T-helper 2 cell treated with Interferon-gamma antibody and Interleukin-4, amounts not matched to agents 5 μg/mL and 100 μg/mL, for 36 hours (primary cell): Measurements from ENCODE around the gene AWAT2.
"Not testable (repeated sequence)": the region's sequence is repeated elsewhere in the genome, so short reads cannot be mapped to it uniquely, and the experiment has no call there.

Experiments used
- DNase-seq: peaks from one replicate; pipeline ENCODE4 v3.0.0; 2021; ENCODE audit warnings: low spot score
- H3K27ac Mint-ChIP-seq: one replicate; pipeline ENCODE4 v1.8.0; 2021; ENCODE audit warnings: mild to moderate bottlenecking, mixed read lengths
- H3K27me3 Mint-ChIP-seq: one replicate; pipeline ENCODE4 v1.8.0; 2021; ENCODE audit warnings: low read depth, mixed read lengths
- H3K36me3 Mint-ChIP-seq: one replicate; pipeline ENCODE4 v1.8.0; 2021; ENCODE audit warnings: low read depth, mixed read lengths
- H3K4me1 Mint-ChIP-seq: one replicate; pipeline ENCODE4 v1.8.0; 2021; ENCODE audit warnings: low read depth, mixed read lengths
- H3K4me3 Mint-ChIP-seq: one replicate; pipeline ENCODE4 v1.8.0; 2022; ENCODE audit warnings: mild to moderate bottlenecking, moderate library complexity, mixed read lengths
- H3K9me3 Mint-ChIP-seq: one replicate; pipeline ENCODE4 v1.8.0; 2021; ENCODE audit warnings: mixed read lengths

Gene AWAT2

DNA sequence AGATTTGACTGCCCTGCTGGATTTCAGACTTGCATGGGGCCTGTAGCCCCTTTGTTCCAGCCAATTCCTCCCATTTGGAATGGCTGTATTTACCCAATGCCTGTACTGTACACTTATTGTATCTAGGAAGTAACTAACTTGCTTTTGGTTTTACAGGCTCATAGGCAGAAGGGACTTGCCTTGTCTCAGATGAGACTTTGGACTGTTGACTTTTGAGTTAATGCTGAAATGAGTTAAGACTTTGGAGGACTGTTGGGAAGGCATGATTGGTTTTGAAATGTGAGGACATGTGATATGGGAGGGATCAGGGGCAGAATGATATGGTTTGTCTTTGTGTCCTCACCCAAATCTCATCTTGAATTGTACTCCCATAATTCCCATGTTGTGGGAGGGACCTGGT is 51.4 kb downstream of the AWAT2 start:
- not testable (repeated sequence) for H3K36me3 Mint-ChIP-seq, H3K27me3 Mint-ChIP-seq, H3K4me1 Mint-ChIP-seq, DNase-seq, H3K27ac Mint-ChIP-seq, H3K9me3 Mint-ChIP-seq, H3K4me3 Mint-ChIP-seq

GRCh38 chrX:69996113-69996468 is 53.6 kb downstream of the AWAT2 start:
- Mint-ChIP-seq H3K27me3 (no peaks in the 10 kb centered on the region), H3K4me3 (no peak overlapping the region), H3K27ac (no peak overlapping the region), H3K4me1 (no peaks in the 10 kb centered on the region), H3K36me3 (no peaks in the 10 kb centered on the region), H3K9me3 (no peaks in the 10 kb centered on the region)
- no peak for DNase-seq

DNA sequence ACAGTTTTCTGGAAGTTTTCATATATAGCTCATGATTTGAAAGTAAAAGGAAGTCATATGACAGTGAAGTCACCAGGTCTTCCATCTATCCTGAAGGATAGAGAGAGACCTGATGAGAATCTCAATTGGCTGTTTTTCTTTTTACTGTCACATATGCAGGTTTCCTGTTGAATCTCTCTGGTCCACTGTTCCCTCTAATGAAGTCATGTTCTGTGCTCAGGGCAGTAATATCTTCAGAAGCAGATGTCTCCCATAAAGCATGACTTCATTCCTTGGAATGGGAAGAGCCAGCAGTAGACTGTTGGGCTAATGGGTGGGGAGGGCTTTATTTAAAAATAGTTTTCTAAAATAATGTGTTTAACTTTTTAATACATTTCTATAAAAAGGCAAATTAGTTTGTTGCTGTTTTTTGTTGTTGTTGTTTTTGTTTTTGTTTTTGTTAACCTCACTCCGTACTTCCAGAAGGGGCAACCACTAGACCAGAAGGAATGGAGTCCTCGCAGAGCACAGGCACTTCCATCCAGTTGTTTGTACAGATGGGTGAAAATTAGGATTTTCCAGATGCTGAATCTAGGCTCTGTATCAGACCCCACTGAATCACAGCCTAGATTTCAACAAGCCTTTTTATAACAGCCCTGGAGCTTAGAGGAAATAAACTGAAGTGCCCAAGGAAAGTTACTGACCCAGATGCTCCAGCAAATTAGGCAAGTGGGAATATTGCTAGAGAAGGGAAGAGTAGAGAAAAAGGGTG is 54.2 kb downstream of the AWAT2 start:
- Mint-ChIP-seq H3K9me3 (no peaks in the 10 kb centered on the region), H3K4me1 (no peaks in the 10 kb centered on the region), H3K36me3 (no peaks in the 10 kb centered on the region), H3K4me3 (no peak overlapping the region), H3K27me3 (no peaks in the 10 kb centered on the region), H3K27ac (no peak overlapping the region)
- DNase-seq: no peak

- Mint-ChIP-seq H3K4me3 (no peak overlapping the region), H3K36me3 (no peaks in the 10 kb centered on the region), H3K4me1 (no peaks in the 10 kb centered on the region), H3K27ac (no peak overlapping the region), H3K27me3 (no peaks in the 10 kb centered on the region), H3K9me3 (no peaks in the 10 kb centered on the region)
- DNase-seq: no peak
These were observed 56.2 kb downstream of the AWAT2 start for GRCh38 chrX:69993494-69993893.

DNA sequence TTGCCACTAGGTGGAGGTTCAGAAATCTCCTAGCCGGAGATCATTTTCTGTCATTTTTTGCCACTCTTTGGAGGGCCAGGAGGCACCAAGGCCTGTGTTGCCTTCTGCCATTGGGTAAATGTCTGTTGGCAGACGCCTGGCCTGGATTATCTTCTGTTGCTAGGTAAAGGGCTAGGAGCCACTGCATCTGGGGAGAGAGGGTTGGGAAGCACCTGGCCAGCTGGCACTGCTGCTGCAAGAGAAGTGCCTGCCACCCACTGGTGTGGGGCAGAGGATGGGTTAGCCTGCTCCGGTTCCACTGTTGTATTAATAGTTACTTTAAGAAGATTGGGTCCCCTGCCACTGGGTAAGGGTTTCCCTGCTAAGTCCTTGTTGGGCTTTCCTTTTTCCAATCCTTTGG is 58.1 kb downstream of the AWAT2 start:
- H3K36me3 Mint-ChIP-seq: no peaks in the 10 kb centered on the region
- no peaks in the 10 kb centered on the region for H3K27me3 Mint-ChIP-seq
- no peaks in the 10 kb centered on the region for H3K4me1 Mint-ChIP-seq
- no peak overlapping the region for H3K27ac Mint-ChIP-seq
- no peak for DNase-seq
- H3K9me3 Mint-ChIP-seq: no peaks in the 10 kb centered on the region
- no peak overlapping the region for H3K4me3 Mint-ChIP-seq
